DND-41 (cell line): ENCODE results near the gene FLT3LG.

Experiments used
- EZH2 ChIP-seq: IDR thresholded peaks from 3 replicates; pipeline ENCODE4 v1.6.1; 2012; ENCODE audit warnings: borderline replicate concordance, low read depth, mild to moderate bottlenecking, moderate library complexity, low read length, inconsistent platforms; ENCODE audit not compliant: severe bottlenecking
- TF ChIP-seq, protein P1 (sequence below): IDR thresholded peaks from 2 replicates; pipeline ENCODE4 v1.5.1; 2012; ENCODE audit warnings: borderline replicate concordance, low read length, moderate library complexity, mild to moderate bottlenecking; ENCODE audit not compliant: poor library complexity, severe bottlenecking; ENCODE audit errors: extremely low read depth

DNA sequence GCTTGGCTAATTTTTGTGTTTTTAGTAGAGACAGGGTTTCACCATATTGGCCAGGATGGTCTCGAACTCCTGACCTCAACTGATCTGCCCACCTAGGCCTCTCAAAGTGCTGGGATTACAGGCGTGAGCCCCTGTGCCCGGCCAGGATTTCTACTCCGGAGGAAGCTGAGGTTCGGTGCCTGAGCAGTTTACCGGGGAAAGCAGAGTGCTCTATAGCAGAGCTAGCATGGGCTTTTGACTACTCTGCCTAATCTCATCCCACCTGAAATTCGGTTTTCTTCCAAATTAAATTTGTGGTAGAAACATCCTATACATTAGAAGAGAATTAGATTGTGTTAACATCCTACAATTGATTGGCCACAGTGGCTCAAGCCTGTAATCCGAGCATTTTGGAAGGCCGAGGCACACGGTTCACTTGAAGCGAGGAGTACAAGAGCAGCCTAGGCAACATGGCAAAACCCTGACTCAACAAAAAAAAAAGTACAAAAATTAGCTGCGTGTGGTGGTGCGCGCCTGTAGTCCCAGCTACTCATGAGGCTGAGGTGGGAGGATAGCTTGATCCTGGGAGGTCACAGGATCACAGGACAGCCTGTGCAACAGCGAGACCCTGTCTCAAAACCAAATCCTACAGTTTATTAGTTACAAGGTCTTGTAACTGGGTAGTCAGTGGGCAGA is 15.0 kb downstream of the FLT3LG start:
- no peak for TF ChIP-seq EZH2
- TF ChIP-seq, protein P1, sequence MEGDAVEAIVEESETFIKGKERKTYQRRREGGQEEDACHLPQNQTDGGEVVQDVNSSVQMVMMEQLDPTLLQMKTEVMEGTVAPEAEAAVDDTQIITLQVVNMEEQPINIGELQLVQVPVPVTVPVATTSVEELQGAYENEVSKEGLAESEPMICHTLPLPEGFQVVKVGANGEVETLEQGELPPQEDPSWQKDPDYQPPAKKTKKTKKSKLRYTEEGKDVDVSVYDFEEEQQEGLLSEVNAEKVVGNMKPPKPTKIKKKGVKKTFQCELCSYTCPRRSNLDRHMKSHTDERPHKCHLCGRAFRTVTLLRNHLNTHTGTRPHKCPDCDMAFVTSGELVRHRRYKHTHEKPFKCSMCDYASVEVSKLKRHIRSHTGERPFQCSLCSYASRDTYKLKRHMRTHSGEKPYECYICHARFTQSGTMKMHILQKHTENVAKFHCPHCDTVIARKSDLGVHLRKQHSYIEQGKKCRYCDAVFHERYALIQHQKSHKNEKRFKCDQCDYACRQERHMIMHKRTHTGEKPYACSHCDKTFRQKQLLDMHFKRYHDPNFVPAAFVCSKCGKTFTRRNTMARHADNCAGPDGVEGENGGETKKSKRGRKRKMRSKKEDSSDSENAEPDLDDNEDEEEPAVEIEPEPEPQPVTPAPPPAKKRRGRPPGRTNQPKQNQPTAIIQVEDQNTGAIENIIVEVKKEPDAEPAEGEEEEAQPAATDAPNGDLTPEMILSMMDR: no peak
